ENCODE results near the gene VSTM4. TPM values are rescaled to one million over a fixed set of nuclear protein-coding genes. Genes with fewer than 3 reads are reported as not detected.

The VSTM4 gene
- total and polyA plus RNA-seq, 9 of the 15 experiments (the other 6 are each of a cell fraction or from before 2014, with no cell fraction given), result 1.0 to 7.9 (median 3.0) TPM

GRCh38 chr10:48976196-48976595 is 139.1 kb downstream of the VSTM4 start:
- Histone ChIP-seq H3K27me3 (ENCODE audit: control insufficient read depth in 2 of 2, insufficient read depth in 2 of 2, low read length in 2 of 2) (peaks cover 0 to 20% of the 10 kb centered on the region in 2 experiments; a peak in 4 of 5 replicates), H3K27ac (ENCODE audit: extremely low read depth, low read depth, low read length) (no peak overlapping the region), H3K4me3 (no peak overlapping the region), H3K9me3 (replicated peaks; ENCODE audit: control insufficient read depth, insufficient read depth, low read depth, low read length) (no peaks in the 10 kb centered on the region), H3K9me1 (ENCODE audit: control insufficient read depth, insufficient read depth, low read length) (no peaks in the 10 kb centered on the region), H3K79me2 (ENCODE audit: control insufficient read depth, insufficient read depth, low read length) (no peaks in the 10 kb centered on the region), H3K36me3 (ENCODE audit: control insufficient read depth, insufficient read depth, low read length) (no peaks in the 10 kb centered on the region), H4K20me1 (replicated peaks; ENCODE audit: control insufficient read depth, insufficient read depth, low read length) (0 out of 2 replicates have a peak, but pooled peaks cover 4% of the 10 kb centered on the region), H3K4me2 (ENCODE audit: insufficient read depth, low read length) (no peak overlapping the region), H3K9ac (ENCODE audit: insufficient read depth in 1 of 2, low read depth in 2 of 2, low read length in 2 of 2) (no peak overlapping the region), H3K4me1 (replicated peaks in 1 of 2; ENCODE audit: control insufficient read depth in 2 of 2, insufficient read depth in 2 of 2, low read length in 2 of 2) (peaks cover 0 to under 1% of the 10 kb centered on the region in 2 experiments; a peak in 2 of 5 replicates), H2AFZ (ENCODE audit: low read depth, low read length) (no peak overlapping the region)
- intact Hi-C loops (cut with micrococcal nuclease), result no loop called here
- in situ Hi-C loops (cut with MboI), result loop anchor here (5.0 kb wide), 1 partner anchor 541 kb away; no protein-coding TSS in a partner anchor
- ATAC-seq, result peak; percentile 79
- peak; percentile 48 for FAIRE-seq
- ChIA-PET CTCF (ENCODE audit: low intra/inter-chr PET ratio) (interaction anchor here (1.1 to 1.9 kb wide), 3 partner anchors 535 to 543 kb away, joined by 3 to 10 read pairs (median 6); no protein-coding TSS in a partner anchor), POLR2A (no interaction called here)
- DNase-seq (ENCODE audit: extremely low read depth in 1 of 4, low spot score in 3 of 4), result peak; percentile 32 to 36 (median 32)
- no TSS peak for BruUV-seq (replicated peaks)
- TF ChIP-seq BRF1 (IDR thresholded peaks at IDR 0.05; ENCODE audit: borderline replicate concordance, extremely low read depth, insufficient read length), result no peak
- peak; percentile 45 to 65 (median 53); a peak in 4 of 6 replicates for TF ChIP-seq CTCF (IDR thresholded peaks at IDR 0.05 in 2 of 3, conservative IDR thresholded peaks at IDR 0.05 in 1 of 3; ENCODE audit: insufficient read depth in 2 of 3, low read depth in 1 of 3, low read length in 3 of 3)
- TF ChIP-seq BACH1 (tag; IDR thresholded peaks at IDR 0.05), result no peak
- peak; percentile 59 to 72 for TF ChIP-seq RAD21 (CRISPR knock-in tag; conservative IDR thresholded peaks at IDR 0.05 in 1 of 2, IDR thresholded peaks at IDR 0.05 in 1 of 2)
- TF ChIP-seq ZNF217 (CRISPR knock-in tag; IDR thresholded peaks at IDR 0.05), result no peak
- no peak for TF ChIP-seq TAF9B (IDR thresholded peaks at IDR 0.05; ENCODE audit: partially characterized antibody)
- TF ChIP-seq DNMT1 (IDR thresholded peaks at IDR 0.05), result no peak
- TF ChIP-seq, protein P1, sequence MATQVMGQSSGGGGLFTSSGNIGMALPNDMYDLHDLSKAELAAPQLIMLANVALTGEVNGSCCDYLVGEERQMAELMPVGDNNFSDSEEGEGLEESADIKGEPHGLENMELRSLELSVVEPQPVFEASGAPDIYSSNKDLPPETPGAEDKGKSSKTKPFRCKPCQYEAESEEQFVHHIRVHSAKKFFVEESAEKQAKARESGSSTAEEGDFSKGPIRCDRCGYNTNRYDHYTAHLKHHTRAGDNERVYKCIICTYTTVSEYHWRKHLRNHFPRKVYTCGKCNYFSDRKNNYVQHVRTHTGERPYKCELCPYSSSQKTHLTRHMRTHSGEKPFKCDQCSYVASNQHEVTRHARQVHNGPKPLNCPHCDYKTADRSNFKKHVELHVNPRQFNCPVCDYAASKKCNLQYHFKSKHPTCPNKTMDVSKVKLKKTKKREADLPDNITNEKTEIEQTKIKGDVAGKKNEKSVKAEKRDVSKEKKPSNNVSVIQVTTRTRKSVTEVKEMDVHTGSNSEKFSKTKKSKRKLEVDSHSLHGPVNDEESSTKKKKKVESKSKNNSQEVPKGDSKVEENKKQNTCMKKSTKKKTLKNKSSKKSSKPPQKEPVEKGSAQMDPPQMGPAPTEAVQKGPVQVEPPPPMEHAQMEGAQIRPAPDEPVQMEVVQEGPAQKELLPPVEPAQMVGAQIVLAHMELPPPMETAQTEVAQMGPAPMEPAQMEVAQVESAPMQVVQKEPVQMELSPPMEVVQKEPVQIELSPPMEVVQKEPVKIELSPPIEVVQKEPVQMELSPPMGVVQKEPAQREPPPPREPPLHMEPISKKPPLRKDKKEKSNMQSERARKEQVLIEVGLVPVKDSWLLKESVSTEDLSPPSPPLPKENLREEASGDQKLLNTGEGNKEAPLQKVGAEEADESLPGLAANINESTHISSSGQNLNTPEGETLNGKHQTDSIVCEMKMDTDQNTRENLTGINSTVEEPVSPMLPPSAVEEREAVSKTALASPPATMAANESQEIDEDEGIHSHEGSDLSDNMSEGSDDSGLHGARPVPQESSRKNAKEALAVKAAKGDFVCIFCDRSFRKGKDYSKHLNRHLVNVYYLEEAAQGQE (IDR thresholded peaks at IDR 0.05; ENCODE audit: borderline replicate concordance), result peak; percentile 44; the same call in 1 of the 2 replicates
- TF ChIP-seq, protein P1 (CRISPR knock-in tag; IDR thresholded peaks at IDR 0.05; ENCODE audit: low read depth), result no peak
